Activated CD4-positive, alpha-beta T cell treated with anti-CD3 and anti-CD28 coated beads for 36 hours (primary cell): ENCODE measurements around the gene FGF21. TPM values are rescaled to one million over a fixed set of nuclear protein-coding genes. Genes with fewer than 3 reads are reported as not detected.
A peak's percentile ranks its signal among the peaks of the same experiment; 100 is the strongest.
"Not testable (repeated sequence)": the region's sequence is repeated elsewhere in the genome, so short reads cannot be mapped to it uniquely, and the experiment has no call there.

Source experiments
- ATAC-seq: fragments of 200-7000 bp; cut with Tn5 transposase; one replicate; pipeline ENCODE4 v1.10.0; 2021; ENCODE audit warnings: mild to moderate bottlenecking, moderate library complexity
- CTCF ChIA-PET: fragments of 350-600 bp; sonication (Branson Sonifier 250); formaldehyde crosslinking; loops from one replicate; lab custom pipeline; 2021; ENCODE audit warnings: antibody characterized with exemption; lab: Charles Lee
- POLR2A ChIA-PET: fragments of 350-600 bp; sonication (Branson Sonifier 250); formaldehyde crosslinking; loops from one replicate; lab custom pipeline; 2021; ENCODE audit warnings: antibody characterized with exemption, inconsistent platforms; lab: Charles Lee
- DNase-seq: peaks from one replicate; pipeline ENCODE4 v3.0.0-alpha.2; 2020
- H3K27ac Mint-ChIP-seq: one replicate; pipeline ENCODE4 v1.8.0; 2021; ENCODE audit warnings: mixed read lengths
- H3K27me3 Mint-ChIP-seq: one replicate; pipeline ENCODE4 v1.8.0; 2021; ENCODE audit warnings: mixed read lengths
- H3K36me3 Mint-ChIP-seq: one replicate; pipeline ENCODE4 v1.8.0; 2021; ENCODE audit warnings: low read depth, mixed read lengths
- H3K4me1 Mint-ChIP-seq: one replicate; pipeline ENCODE4 v1.8.0; 2021; ENCODE audit warnings: mixed read lengths
- H3K4me3 Mint-ChIP-seq: one replicate; pipeline ENCODE4 v1.8.0; 2021; ENCODE audit warnings: mild to moderate bottlenecking, moderate library complexity, mixed read lengths
- H3K9me3 Mint-ChIP-seq: one replicate; pipeline ENCODE4 v1.8.0; 2021; ENCODE audit warnings: low read depth, mixed read lengths
- intact Hi-C, 2 experiments: fragments of 100-400 bp; cut with DNase I in 1 of 2; cut with micrococcal nuclease in 1 of 2; formaldehyde crosslinking; loops; one replicate each; pipeline versions ENCODE4 v1.14.2 to v1.15.1; 2022 to 2024; cut with DNase I, micrococcal nuclease
- total RNA-seq, 2 experiments: library from RNA; stranded (reverse); gene quantifications; one replicate each; pipeline ENCODE4 v1.2.3, GENCODE V29; 2021

FGF21 gene, protein sequence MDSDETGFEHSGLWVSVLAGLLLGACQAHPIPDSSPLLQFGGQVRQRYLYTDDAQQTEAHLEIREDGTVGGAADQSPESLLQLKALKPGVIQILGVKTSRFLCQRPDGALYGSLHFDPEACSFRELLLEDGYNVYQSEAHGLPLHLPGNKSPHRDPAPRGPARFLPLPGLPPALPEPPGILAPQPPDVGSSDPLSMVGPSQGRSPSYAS
- total RNA-seq: not detected

DNA sequence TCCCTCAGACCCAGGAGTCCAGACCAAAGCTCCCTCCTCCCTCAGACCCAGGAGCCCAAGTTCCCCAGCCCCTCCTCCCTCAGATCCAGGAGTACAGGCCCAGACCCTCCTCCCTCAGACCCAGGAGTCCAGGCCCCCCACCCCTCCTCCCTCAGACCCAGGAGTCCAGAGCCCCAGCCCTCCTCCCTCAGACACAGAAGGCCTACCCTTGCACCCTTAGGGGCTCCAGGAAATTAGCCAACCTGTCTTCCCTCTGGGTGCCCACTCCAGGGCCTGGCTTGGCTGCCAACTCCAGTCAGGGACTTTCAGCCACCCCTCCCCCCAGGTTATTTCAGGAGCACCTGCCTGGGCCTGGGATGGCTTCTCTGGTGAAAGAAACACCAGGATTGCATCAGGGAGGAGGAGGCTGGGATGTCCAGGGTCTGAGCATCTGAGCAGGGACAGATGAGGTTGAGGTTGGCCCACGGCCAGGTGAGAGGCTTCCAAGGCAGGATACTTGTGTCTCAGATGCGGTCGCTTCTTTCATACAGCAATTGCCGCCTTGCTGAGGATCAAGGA is at the start of gene FGF21:
Gene FGF21, plus strand, starts transcription at position 441 of the 558 bp plus-strand sequence. CDS start 713 bp downstream, outside the sequence.
- no peak for DNase-seq
- CTCF ChIA-PET: no interaction called here
- intact Hi-C loops: no loop called here
- POLR2A ChIA-PET: no interaction called here
- Mint-ChIP-seq H3K4me3 (no peak within 1 kb of the TSS), H3K36me3 (no peaks in the 10 kb centered on the region), H3K27ac (no peak within 1 kb of the TSS), H3K27me3 (peaks cover 17% of the 10 kb centered on the region), H3K9me3 (no peaks in the 10 kb centered on the region), H3K4me1 (peaks cover 13% of the 10 kb centered on the region)
- ATAC-seq: no peak

DNA sequence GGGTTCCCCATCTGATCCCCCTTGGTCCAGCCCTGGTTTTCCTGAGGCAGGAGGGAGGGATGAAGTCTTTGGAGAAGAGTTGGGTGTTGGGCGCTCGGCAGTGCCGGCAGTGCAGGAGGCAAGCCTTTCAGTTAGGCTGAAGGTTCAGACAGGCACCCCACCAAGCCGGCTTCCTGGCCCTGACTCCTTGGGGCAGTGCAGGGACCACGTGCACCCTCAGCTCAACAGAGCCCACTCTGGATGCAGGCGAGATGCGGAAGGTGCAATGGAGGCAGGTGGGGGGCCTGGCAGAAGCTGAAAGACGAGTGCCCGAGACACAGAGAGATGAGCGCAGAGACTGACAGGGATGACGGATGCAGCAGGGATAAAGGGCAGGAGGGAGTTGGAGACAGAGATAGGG is 46.9 kb upstream of the FGF21 start:
- ChIA-PET POLR2A (no interaction called here), CTCF (no interaction called here)
- H3K27ac Mint-ChIP-seq: no peak overlapping the region
- H3K36me3 Mint-ChIP-seq: peaks cover 13% of the 10 kb centered on the region
- intact Hi-C loops: no loop called here
- H3K9me3 Mint-ChIP-seq: no peaks in the 10 kb centered on the region
- no peaks in the 10 kb centered on the region for H3K27me3 Mint-ChIP-seq
- peaks cover 7% of the 10 kb centered on the region for H3K4me1 Mint-ChIP-seq
- no peak overlapping the region for H3K4me3 Mint-ChIP-seq
- DNase-seq (no peak), ATAC-seq (no peak)

DNA sequence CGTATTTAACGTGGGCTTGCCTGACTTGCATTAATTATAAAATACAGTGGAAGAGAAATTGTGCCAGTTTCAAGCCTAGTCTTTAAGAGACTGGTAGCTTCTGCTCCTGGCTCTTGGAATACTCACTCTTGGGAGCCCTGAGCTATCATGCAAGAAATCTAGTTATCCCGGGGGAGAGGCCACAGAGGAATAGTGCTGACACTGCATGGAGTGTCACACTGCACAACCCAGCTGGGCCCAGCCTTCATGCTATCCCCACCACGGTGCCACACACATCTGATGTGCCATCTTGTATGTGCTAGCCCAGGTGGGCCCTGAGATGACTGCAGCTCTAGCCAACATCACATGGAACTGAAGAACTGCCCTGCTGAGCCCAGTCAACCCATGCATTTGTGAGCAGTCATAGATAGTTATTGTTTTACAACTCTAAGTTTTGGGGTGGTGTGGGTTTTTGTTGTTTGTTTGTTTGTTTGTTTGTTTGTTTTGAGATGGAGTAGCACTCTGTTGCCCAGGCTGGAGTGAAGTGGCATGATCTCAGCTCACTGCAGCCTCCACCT is 44.1 kb upstream of the FGF21 start:
- POLR2A ChIA-PET: no interaction called here
- Mint-ChIP-seq H3K4me3 (no peak overlapping the region), H3K36me3 (peaks cover 9% of the 10 kb centered on the region), H3K9me3 (no peaks in the 10 kb centered on the region), H3K27ac (no peak overlapping the region), H3K27me3 (no peaks in the 10 kb centered on the region), H3K4me1 (peaks cover 14% of the 10 kb centered on the region)
- CTCF ChIA-PET: interaction anchor here (0.6 to 0.7 kb wide), 2 partner anchors 15 to 545 kb away, joined by 3 to 4 read pairs; partner anchors contain the start of gene FUT2
- ATAC-seq (no peak), DNase-seq (no peak)
- intact Hi-C loops: loop anchor here in 1 of 2 experiments (5.0 kb wide), 1 partner anchor 621 kb away; no protein-coding TSS in a partner anchor

DNA sequence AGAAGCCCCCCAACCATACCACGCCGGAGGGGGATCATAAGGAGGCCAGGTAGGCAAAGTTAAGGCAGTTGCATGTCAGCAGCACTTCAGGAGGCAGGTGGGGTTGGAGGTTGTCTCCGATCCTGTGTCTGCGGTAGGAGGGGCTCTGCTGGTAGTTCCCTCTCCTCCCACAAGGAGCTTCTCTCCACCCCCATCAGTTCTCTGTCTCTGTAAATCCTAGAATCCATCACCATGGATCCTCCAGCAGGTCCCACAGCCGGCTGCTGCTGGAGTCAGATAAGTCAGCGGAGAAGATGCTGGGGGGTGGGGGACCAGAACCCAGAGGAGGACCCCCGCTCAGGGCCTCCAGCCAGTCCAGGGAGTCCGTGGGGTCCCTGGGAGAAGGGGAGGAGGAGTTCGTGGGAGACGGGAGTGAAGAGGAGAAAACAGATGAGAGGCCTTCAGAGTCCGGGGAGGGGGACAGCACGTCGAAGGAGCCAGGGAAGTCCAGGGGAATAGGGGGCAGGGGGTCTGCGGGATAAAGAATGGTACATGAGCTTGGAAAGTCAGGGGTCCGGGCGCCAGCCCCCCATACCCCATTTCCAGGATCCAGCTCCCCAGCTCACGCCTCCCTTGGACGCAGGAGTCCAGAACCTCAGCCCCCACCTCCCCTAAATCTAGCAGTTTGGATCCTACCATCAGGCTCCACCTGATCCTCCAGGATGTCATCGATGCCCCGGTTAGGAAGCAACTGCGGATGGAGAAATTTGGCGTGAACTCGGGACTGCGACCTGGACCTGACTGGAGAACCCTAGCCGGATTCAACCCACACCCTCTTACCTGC is 42.1 kb upstream of the FGF21 start:
- Mint-ChIP-seq H3K27me3 (no peaks in the 10 kb centered on the region), H3K27ac (peak overlapping the region; percentile 63), H3K9me3 (no peaks in the 10 kb centered on the region), H3K4me1 (peaks cover 14% of the 10 kb centered on the region), H3K4me3 (peak overlapping the region; percentile 83), H3K36me3 (peaks cover 9% of the 10 kb centered on the region)
- ChIA-PET CTCF (interaction anchor here (0.5 to 3.0 kb wide), 9 partner anchors 12 to 923 kb away, joined by 3 to 14 read pairs (median 4); partner anchors contain the start of gene ALDH16A1), POLR2A (interaction anchor here (0.7 to 0.9 kb wide), 2 partner anchors 17 to 127 kb away, joined by 3 to 4 read pairs; no protein-coding TSS in a partner anchor)
- DNase-seq (peak; percentile 34), ATAC-seq (no peak)
- intact Hi-C loops: loop anchor here in 1 of 2 experiments (5.0 kb wide), 1 partner anchor 619 kb away; no protein-coding TSS in a partner anchor

GRCh38 chr19:48713864-48714755 is 41.2 kb upstream of the FGF21 start:
- intact Hi-C loops: loop anchor here (1.0 to 5.0 kb wide), 14 partner anchors 11 to 618 kb away; partner anchors contain the start of genes CA11 (in 2 of the 2), C19orf73 (in 1 of the 2), DBP (in 1 of the 2) and GYS1 (in 1 of the 2)

DNA sequence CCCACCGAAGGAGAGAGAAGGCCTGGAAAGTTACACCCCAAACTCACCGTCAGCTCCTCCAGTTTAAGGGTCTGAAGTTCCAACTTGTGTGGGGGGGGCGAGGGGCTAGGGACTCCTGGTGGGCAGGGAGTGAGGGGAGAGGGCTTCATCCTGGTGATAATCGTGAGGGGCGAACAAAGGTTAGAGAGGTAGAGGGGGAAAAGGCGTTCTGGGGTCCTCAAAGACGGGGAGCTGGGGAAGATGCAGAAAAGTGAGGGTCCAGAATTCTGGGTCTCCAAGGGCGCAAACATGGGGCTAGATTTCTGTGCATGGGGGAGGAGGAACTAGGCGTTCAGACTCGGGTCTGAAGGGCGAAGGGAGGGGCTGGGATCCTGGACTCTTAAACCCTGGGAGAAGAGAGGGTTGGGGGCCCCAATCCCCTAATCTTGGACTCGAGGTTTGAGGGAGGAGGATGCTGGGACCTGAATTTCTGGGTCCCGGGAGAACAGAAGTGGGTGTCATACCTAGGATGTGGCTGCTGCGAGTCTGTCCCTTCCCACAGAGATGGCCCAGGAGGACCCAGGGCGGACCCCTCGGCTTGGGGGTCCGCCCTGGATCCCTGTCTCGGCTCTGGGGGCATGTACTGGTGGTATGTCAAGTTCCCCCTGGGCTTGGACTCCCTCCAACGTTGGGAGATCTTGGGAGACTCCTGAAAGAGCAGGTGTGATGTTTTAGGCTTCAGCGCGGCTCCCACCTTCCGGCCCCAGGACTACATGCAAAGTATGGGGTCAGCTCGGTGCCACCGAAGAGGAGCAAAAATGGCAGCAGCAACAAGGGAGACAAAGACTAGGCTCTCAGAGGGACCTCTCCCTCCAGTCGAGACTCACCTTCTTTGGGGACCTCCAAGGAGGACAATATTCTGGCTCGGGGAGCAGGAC is 40.3 kb upstream of the FGF21 start:
- DNase-seq (no peak), ATAC-seq (no peak)
- Mint-ChIP-seq H3K27me3 (no peaks in the 10 kb centered on the region), H3K36me3 (peaks cover 9% of the 10 kb centered on the region), H3K4me1 (peaks cover 15% of the 10 kb centered on the region), H3K4me3 (peak overlapping the region; percentile 83), H3K9me3 (no peaks in the 10 kb centered on the region), H3K27ac (peak overlapping the region; percentile 84)
- intact Hi-C loops: loop anchor here (1.0 to 5.0 kb wide), 14 partner anchors 10 to 617 kb away; partner anchors contain the start of genes CA11 (in 2 of the 2), C19orf73 (in 1 of the 2), DBP (in 1 of the 2) and GYS1 (in 1 of the 2)
- ChIA-PET POLR2A (no interaction called here), CTCF (interaction anchor here (1.2 to 3.0 kb wide), 3 partner anchors 10 to 83 kb away, joined by 4 to 12 read pairs (median 5); no protein-coding TSS in a partner anchor)

More at GRCh38 chr19:48713864-48714755, 41.2 kb upstream of the FGF21 start:
- Mint-ChIP-seq H3K4me3 (peak overlapping the region; percentile 83), H3K27me3 (no peaks in the 10 kb centered on the region), H3K36me3 (peaks cover 9% of the 10 kb centered on the region), H3K9me3 (no peaks in the 10 kb centered on the region), H3K4me1 (peaks cover 14% of the 10 kb centered on the region), H3K27ac (peak overlapping the region; percentile 84)
- ATAC-seq (peak; percentile 93), DNase-seq (peak; percentile 99)
- ChIA-PET CTCF (interaction anchor here (1.4 to 3.0 kb wide), 3 partner anchors 11 to 82 kb away, joined by 5 to 14 read pairs (median 12); no protein-coding TSS in a partner anchor), POLR2A (interaction anchor here (0.7 to 0.9 kb wide), 2 partner anchors 17 to 128 kb away, joined by 3 to 4 read pairs; no protein-coding TSS in a partner anchor)

GRCh38 chr19:48715681-48716171 is 39.6 kb upstream of the FGF21 start:
- DNase-seq (no peak), ATAC-seq (no peak)
- H3K27me3 Mint-ChIP-seq: no peaks in the 10 kb centered on the region
- ChIA-PET POLR2A (no interaction called here), CTCF (interaction anchor here (0.8 to 1.2 kb wide), 2 partner anchors 9 to 23 kb away, joined by 4 read pairs; no protein-coding TSS in a partner anchor)
- no peaks in the 10 kb centered on the region for H3K9me3 Mint-ChIP-seq
- H3K4me3 Mint-ChIP-seq: peak overlapping the region; percentile 83
- H3K36me3 Mint-ChIP-seq: peaks cover 8% of the 10 kb centered on the region
- intact Hi-C loops: loop anchor here (2.0 kb wide), 2 partner anchors 69 to 205 kb away; partner anchors contain the start of genes CA11 (in 1 of the 2) and LMTK3 (in 1 of the 2)
- H3K4me1 Mint-ChIP-seq: peaks cover 18% of the 10 kb centered on the region
- no peak overlapping the region for H3K27ac Mint-ChIP-seq

DNA sequence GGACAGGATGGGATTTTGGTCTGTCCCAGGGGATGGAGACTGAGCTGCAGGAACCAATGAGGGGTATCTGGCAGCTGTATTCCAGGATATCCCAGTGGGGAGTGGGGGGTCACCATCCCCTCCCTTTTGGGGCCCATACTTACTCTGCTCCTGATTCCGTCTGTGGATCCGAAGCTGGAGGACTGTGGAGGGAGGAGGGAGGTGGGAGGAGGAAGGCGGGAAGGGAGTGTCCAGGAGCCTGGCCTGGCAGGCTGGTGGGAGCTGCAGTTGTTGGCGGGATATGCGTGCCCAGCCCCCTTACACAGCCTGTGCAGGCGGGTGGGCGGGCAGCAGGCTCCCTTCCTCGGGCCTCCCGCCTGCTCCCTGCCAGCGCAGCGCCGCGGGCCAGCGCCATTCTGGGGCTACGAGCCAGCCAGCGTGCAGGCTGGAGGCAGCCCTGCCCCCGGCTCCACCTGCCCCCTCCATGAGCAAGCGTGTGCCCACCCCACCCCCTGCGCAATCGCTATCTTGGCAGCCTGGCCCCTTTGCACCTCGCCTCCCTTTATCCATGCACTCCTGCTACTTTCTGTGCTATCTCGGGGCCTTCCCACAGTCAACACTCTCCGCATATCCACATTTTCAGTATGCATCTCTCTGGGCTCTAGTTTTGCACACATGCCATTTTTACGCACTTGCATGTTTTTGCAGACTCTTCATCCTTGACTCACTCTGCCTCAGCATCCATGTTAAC is 38.6 kb upstream of the FGF21 start:
- ChIA-PET POLR2A (interaction anchor here (0.6 kb wide), 1 partner anchor 276 kb away, joined by 4 read pairs; the partner anchor contains the start of gene GYS1), CTCF (interaction anchor here (0.8 to 1.2 kb wide), 2 partner anchors 8 to 22 kb away, joined by 4 read pairs; no protein-coding TSS in a partner anchor)
- no peaks in the 10 kb centered on the region for H3K9me3 Mint-ChIP-seq
- no peak overlapping the region for H3K4me3 Mint-ChIP-seq
- DNase-seq (no peak), ATAC-seq (no peak)
- H3K4me1 Mint-ChIP-seq: peaks cover 18% of the 10 kb centered on the region
- H3K27ac Mint-ChIP-seq: no peak overlapping the region
- H3K27me3 Mint-ChIP-seq: no peaks in the 10 kb centered on the region
- intact Hi-C loops: no loop called here
- no peaks in the 10 kb centered on the region for H3K36me3 Mint-ChIP-seq

GRCh38 chr19:48718106-48718505 is 37.2 kb upstream of the FGF21 start:
- H3K27ac Mint-ChIP-seq, CTCF ChIA-PET, H3K4me3 Mint-ChIP-seq, H3K27me3 Mint-ChIP-seq, DNase-seq, POLR2A ChIA-PET, H3K36me3 Mint-ChIP-seq, ATAC-seq, intact Hi-C loops, H3K9me3 Mint-ChIP-seq: not testable (repeated sequence)
- peaks cover 12% of the 10 kb centered on the region for H3K4me1 Mint-ChIP-seq
